D721Med (cell line): ENCODE measurements around the gene TRAF3.

Source experiments
- DNase-seq: peaks from one replicate; pipeline ENCODE4 v3.0.0; 2011; ENCODE audit warnings: low spot score; ENCODE audit not compliant: insufficient read length
- FAIRE-seq: peaks from 2 replicates; lab custom pipeline; 2011; peaks lifted over from hg19 to GRCh38; lab: Jason Lieb, UNC
- CTCF ChIP-seq: IDR thresholded peaks from 2 replicates; pipeline ENCODE4 v1.5.1; 2012; ENCODE audit warnings: mild to moderate bottlenecking, control low read depth; ENCODE audit not compliant: insufficient read depth; ENCODE audit errors: missing control alignments

TRAF3 gene

GRCh38 chr14:102776761-102777710 is at the start of gene TRAF3:
TRAF3 (plus strand) TSS chr14:102777449; CDS start chr14:102870202, 92,753 bp downstream.
- no peak for TF ChIP-seq CTCF
- no peak for DNase-seq

GRCh38 chr14:102728501-102728900 is 48.7 kb upstream of the TRAF3 start:
- no peak for TF ChIP-seq CTCF
- DNase-seq: no peak
- no peak for FAIRE-seq

More at GRCh38 chr14:102776761-102777710, at the start of gene TRAF3:
- FAIRE-seq: no peak

GRCh38 chr14:102729268-102729667 is 48.0 kb upstream of the TRAF3 start:
- FAIRE-seq (no peak), DNase-seq (no peak)
- no peak for TF ChIP-seq CTCF

GRCh38 chr14:102729825-102730224 is 47.4 kb upstream of the TRAF3 start:
- TF ChIP-seq CTCF: no peak
- FAIRE-seq: no peak

GRCh38 chr14:102731101-102731870 is 46.0 kb upstream of the TRAF3 start:
- TF ChIP-seq CTCF: no peak
- FAIRE-seq (no peak), DNase-seq (no peak)

More at GRCh38 chr14:102729825-102730224, 47.4 kb upstream of the TRAF3 start:
- no peak for DNase-seq

- no peak for FAIRE-seq
- no peak for TF ChIP-seq CTCF
- no peak for DNase-seq
These were observed 45.1 kb upstream of the TRAF3 start for GRCh38 chr14:102731871-102732800.
